Measurements from ENCODE around the gene AOAH.
"Not testable (repeated sequence)": the region's sequence is repeated elsewhere in the genome, so short reads cannot be mapped to it uniquely, and the experiment has no call there.

Gene AOAH

DNA sequence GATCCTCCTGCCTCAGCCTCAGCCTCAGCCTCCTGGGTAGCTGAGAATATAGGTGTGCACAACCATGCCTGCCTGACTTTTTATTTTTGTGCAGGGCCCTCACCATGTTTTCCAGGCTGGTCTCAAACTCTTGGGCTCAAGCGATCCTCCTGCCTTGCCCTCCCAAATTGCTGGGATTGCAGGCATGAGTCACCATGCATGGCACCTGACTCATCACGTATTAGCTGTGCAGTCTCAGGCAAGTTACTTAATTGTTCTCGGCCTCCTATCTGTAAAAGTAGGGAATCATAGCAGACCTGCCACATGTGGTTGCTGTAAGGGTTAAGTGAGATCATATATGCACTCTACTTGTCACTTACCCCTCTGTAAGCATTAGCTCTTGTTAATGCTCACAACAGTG lies 217.5 kb downstream of the AOAH start:
- no peak for DNase-seq (ENCODE audit: low spot score)

DNA sequence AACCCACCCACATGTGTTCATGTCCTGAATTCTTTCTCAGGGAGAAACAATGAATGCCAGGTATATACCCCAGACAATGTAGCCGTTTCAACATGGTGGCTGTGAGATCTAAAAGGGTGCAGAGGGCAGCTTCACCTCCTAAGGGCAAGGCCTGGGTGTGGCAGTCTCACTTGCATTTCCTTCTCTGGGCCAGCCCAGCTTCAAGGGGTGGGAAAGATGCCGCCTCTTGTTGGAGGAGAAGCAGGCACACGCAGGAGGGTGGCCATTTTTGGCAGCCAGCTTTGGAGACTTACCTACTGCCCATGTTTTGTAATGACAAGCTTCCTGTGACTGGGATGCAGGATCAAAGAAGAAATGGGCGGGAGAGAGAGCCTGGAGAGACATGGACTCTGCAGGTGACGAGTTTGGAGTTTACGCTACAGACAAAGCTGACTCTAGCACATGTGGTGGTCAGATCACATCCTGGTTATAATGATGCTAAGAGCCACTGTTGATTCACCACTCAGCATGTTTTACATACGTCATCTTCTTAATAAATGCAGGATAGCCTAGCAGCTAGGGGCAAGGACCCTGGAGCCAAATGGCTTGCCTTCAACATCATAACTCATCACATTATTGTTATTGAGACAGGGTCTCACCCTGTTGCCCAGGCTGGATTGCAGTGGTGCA lies 218.0 kb downstream of the AOAH start:
- DNase-seq (ENCODE audit: low spot score), result no peak

GRCh38 chr7:36504617-36505016 lies 219.7 kb downstream of the AOAH start:
- DNase-seq (ENCODE audit: low spot score), result not testable (repeated sequence)

- DNase-seq (ENCODE audit: low spot score), result not testable (repeated sequence)
Observed at GRCh38 chr7:36504216-36504615, 220.1 kb downstream of the AOAH start.

GRCh38 chr7:36497775-36498174 lies 226.5 kb downstream of the AOAH start:
- no peak for DNase-seq (ENCODE audit: low spot score)

DNA sequence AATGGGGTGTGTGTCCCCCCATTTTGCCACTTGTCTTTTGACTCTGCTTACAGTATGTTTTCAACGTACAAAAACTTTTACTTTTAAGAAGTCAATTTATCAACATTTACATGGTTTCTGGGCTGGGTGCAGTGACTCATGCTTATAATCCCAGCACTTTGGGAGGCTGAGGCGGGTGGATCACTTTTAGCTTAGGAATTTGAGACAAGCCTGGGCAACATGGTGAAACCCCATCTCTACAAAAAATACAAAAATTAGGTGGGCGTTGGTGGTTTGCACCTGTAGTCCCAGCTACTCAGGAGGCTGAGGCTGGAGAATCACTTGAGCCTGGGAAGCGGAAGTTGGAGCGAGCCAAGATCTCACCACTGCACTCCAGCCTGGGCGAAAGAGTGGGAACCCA lies 227.1 kb downstream of the AOAH start:
- DNase-seq (ENCODE audit: low spot score), result not testable (repeated sequence)

- no peak for DNase-seq (ENCODE audit: low spot score)
Observed at GRCh38 chr7:36496576-36496975, 227.7 kb downstream of the AOAH start.

GRCh38 chr7:36491317-36491716 lies 233.0 kb downstream of the AOAH start:
- DNase-seq (ENCODE audit: low spot score), result no peak

- DNase-seq (ENCODE audit: low spot score), result no peak
Observed at GRCh38 chr7:36490419-36490830, 233.9 kb downstream of the AOAH start.

DNA sequence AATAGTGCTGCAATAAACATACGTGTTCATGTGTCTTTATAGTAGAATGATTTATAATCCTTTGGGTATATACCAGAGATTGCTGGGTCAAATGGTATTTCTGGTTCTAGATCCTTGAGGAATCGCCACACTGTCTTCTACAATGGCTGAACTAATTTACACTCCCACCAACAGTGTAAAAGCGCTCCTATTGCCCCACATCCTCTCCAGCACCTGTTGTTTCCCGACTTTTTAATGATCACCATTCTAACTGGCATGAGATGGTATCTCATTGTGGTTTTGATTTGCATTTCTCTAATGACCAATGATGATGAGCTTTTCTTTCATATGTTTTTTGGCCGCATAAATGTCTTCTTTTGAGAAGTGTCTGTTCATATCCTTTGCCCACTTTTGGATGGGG lies 235.6 kb downstream of the AOAH start:
- DNase-seq (ENCODE audit: low spot score), result not testable (repeated sequence)

DNA sequence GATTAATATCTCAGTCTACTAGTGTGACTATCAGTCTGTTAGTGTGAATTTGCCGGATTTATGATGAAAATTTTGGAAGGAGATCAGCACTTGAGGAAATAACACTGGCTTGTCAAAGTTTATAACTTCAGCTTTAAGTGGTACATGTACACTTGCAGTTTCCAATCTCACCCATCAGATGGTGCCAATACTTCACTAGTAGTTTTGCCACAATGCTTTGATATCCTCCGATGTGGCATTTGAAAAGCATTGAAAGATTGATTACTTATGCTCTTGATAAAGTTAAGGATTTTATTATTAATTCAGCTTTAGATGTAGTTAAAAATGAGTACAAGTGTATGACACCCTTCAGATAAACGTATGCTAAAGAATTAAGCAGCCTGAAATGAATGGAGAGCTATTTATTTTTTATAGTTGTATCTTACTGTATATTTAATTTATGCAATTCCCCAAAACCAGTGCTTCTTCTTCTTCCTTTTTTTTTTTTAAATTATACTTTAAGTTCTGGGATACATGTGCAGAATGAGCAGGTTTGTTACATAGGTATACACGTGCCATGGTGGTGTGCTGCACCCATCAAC lies 236.4 kb downstream of the AOAH start:
- peak; percentile 80 for DNase-seq (ENCODE audit: low spot score)

GRCh38 chr7:36486336-36486735 lies 238.0 kb downstream of the AOAH start:
- DNase-seq (ENCODE audit: low spot score), result no peak

- DNase-seq (ENCODE audit: low spot score), result no peak
Observed at GRCh38 chr7:36484265-36484664, 240.0 kb downstream of the AOAH start.

DNA sequence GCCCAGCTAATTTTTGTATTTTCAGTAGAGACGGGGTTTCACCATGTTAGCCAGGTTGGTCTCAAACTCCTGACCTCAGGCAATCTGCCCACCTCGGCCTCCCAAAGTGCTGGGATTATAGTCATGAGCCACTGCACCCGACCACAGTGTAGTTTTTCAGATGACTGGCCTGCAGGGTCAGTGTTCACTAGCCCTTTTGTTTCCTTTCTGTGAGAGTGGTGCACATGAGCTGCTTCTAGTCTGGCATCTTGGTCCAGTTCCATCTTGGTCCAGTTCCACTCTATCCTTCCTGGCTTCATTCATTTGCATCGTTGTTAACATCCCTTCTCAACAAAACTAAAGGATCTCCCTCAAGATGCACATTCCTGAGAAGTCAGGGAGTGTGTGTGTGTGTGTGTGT lies 240.4 kb downstream of the AOAH start:
- DNase-seq (ENCODE audit: low spot score), result not testable (repeated sequence)

GRCh38 chr7:36478745-36479144 lies 245.5 kb downstream of the AOAH start:
- DNase-seq (ENCODE audit: low spot score), result no peak

GRCh38 chr7:36475381-36475780 lies 248.9 kb downstream of the AOAH start:
- DNase-seq (ENCODE audit: low spot score), result peak; percentile 38

DNA sequence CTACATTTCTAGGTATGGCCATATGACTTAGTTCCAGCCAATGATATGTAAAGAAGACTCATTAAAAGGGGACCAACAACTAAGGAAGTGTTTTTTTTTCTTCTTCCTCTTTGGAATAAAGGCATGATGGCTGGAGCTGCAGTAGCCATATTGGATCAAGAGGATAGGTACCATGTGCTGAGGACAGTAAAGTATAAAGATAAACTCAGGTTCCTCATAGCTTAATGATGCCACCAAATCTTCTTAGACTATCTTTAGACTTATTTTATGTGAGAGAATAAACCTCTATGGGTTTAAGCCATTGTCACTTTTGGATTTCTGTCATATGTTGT lies 249.3 kb downstream of the AOAH start:
- DNase-seq (ENCODE audit: low spot score), result no peak

DNA sequence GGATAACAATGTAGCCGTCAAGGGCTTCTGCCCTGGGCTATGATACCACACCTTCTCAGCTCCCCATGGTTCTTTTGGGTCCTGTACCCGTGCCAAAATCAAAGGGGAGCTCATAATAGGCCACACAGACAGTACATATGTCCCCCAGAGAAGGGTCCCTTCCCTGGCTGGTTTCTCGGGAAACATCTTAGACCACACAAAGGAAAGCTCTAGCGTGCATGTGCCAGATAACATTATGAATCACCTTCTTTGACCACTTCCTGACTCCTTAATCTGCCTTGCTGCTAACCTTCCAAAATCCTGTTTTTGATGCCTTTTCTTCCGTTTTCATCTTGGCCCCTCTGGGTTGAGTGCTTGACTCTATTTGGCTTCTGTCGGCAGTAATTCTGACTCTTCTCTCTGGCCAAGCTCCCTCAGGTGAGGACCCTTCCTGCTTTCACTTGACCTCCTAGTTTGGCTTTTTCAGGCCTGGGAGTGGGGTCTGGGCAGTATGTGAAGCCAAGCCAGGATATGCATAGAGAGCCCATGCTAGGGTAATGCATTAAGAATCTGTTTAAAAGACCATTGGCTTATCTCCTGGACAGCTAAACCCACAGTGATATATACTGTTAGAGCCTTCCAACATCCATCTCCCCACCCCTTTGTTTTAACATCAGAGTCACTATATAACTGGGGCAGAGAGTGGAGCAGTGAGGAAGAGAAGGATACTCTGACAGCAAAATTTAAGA lies 249.8 kb downstream of the AOAH start:
- no peak for DNase-seq (ENCODE audit: low spot score)

GRCh38 chr7:36473454-36474282 lies 250.6 kb downstream of the AOAH start:
- peak; percentile 47 for DNase-seq (ENCODE audit: low spot score)

DNA sequence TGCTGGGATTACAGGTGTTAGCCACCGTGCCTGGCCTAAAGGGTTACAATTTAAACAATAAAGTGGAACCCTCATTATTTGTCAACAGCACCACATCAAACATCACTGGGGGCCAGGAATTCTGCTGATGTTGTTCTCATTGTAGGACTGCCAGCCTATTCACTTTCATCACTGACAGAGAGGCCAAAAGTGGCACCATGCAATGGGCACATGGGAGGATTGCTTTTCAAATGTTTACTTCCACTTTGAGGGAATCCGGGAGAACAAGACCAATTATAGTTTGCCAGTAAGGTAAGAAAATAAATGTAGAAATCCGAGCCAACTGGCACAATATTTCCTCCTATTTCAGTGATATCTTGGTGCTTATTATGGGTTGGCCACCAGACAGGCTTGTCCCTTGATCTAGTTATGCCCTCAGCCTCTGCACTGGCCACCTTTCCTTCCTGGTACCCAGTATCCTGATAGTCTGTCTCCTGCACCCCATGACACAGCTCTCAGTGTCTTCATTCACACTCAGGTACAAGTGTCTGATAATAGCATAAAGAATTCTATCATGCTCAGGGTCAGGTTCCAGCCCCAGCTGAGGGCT lies 252.1 kb downstream of the AOAH start:
- DNase-seq (ENCODE audit: low spot score), result no peak

DNA sequence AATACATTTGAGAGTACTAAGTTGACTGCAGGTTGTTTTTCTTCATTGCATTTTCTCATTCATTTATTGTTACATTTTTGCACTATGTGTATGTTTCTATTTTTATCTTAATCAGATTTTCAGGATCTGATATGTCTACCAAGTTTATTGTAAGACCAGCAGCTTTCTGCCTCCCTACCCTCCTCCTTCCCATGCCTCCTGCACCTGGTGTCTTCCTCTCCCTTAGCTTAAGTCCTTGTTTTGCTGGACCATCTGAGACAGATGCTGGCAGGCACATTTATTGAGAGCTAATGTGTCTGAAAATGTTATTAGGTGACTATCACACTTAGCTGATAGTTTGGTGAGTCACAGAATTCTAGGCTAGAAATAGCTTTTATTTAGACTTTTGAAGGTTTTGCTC lies 255.1 kb downstream of the AOAH start:
- no peak for DNase-seq (ENCODE audit: low spot score)

DNA sequence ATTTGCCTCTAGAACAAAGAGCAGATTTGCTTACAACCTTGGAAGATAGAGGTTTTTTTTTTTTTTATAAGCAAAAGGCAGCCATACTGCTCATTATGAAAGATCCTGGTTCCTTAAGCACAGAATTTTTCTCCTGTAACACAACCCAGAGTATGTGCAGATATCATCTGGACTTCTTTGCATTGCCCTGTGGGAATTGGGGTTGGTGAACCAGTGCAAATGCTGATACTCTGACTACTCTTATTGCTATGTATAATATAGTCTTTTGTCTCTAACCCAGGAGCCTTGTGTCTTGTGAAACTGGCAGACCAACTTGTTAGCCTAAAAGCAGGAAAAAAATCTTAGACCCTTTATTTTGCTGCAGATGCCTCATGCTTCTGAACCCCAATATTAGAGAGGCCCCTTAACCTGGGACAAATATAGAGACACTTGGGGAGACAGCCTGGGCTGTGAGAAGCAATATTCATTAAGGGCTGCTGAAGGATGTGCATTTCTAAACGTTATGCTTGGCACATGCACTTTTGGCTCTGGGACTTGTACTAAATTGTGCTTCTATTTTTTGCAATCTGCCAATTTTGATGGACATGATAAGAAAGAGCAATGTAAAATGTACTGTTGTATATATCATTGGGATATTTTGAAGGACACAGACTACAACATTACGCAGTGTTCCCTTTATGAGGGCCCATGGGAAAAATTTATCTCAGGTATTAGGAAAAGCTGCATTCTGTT lies 255.8 kb downstream of the AOAH start:
- DNase-seq (ENCODE audit: low spot score), result no peak

Measured in NAMALWA (cell line).